ENCODE results near the gene SLC16A8.
A peak's percentile ranks its signal among the peaks of the same experiment; 100 is the strongest.

SLC16A8 gene

GRCh38 chr22:38126928-38127668 is 43.1 kb upstream of the SLC16A8 start (continued):
- TF ChIP-seq ZNF18 (tag by site-specific recombination; IDR thresholded peaks at IDR 0.05) (no peak), ZNF362 (tag by site-specific recombination; IDR thresholded peaks at IDR 0.05) (no peak), ZSCAN5A (tag by site-specific recombination; IDR thresholded peaks at IDR 0.05) (no peak), ZNF521 (tag by site-specific recombination; IDR thresholded peaks at IDR 0.05) (no peak), ZBTB11 (tag by site-specific recombination; conservative IDR thresholded peaks at IDR 0.05; ENCODE audit: low read depth) (no peak), ZNF623 (tag by site-specific recombination; IDR thresholded peaks at IDR 0.05) (no peak), ZBTB6 (tag by site-specific recombination; IDR thresholded peaks at IDR 0.05) (no peak), OVOL3 (tag by site-specific recombination; IDR thresholded peaks at IDR 0.05) (no peak)

GRCh38 chr22:38125751-38126201 is 41.8 kb upstream of the SLC16A8 start:
- H3K36me3 ChIP-seq (ENCODE audit: control insufficient read depth in 2 of 2, insufficient read depth in 1 of 2, low read length in 2 of 2) = peaks cover 0 to 21% of the 10 kb centered on the region in 2 experiments; a peak in 2 of 3 replicates
- TF ChIP-seq ZNF394 (tag by site-specific recombination; IDR thresholded peaks at IDR 0.05; ENCODE audit: borderline replicate concordance) (no peak), ZSCAN5A (tag by site-specific recombination; IDR thresholded peaks at IDR 0.05) (no peak), ZFHX2 (tag by site-specific recombination; conservative IDR thresholded peaks at IDR 0.05) (0 out of 2 replicates have a peak, but pooled peaks have one; percentile 10)
- H3K4me1 ChIP-seq (ENCODE audit: control insufficient read depth, insufficient read depth, low read length) = no peaks in the 10 kb centered on the region
- CTCF ChIA-PET = interaction anchor here (0.6 kb wide), 1 partner anchor 218 kb away, joined by 7 read pairs; no protein-coding TSS in a partner anchor
- no peak overlapping the region for H3K4me3 ChIP-seq (ENCODE audit: low read depth, low read length)
- POLR2A ChIA-PET = no interaction called here
- no peak overlapping the region for H3K27ac ChIP-seq (ENCODE audit: extremely low read depth, low read depth, low read length)
- H3K9me3 ChIP-seq (ENCODE audit: control insufficient read depth, insufficient read depth, low read depth, low read length) = no peaks in the 10 kb centered on the region

All from HEK293 (cell line).